ENCODE data around the gene CASK. TPM values are rescaled to one million over a fixed set of nuclear protein-coding genes. Genes with fewer than 3 reads are reported as not detected.

Gene CASK
- total RNA-seq, 6 experiments from 2014 or later: 17.8 to 23.8 (median 20.4) TPM

GRCh38 chrX:41960142-41960541 lies 36.8 kb upstream of the CASK start:
- no peaks in the 10 kb centered on the region for H3K36me3 ChIP-seq
- DNase-seq (no peak), ATAC-seq (no peak)
- no peak overlapping the region for H3K27ac ChIP-seq
- intact Hi-C loops (cut with DNase I): no loop called here
- no peak overlapping the region for H3K4me3 ChIP-seq
- WGBS (ENCODE audit: insufficient coverage, low coverage, low lambda C conversion rate, missing lambda C conversion rate): 42% methylated on average over 2 of the region's 2 CpGs
- H3K4me1 ChIP-seq: no peaks in the 10 kb centered on the region
- H3K9me3 ChIP-seq: no peaks in the 10 kb centered on the region
- TF ChIP-seq, protein P1, sequence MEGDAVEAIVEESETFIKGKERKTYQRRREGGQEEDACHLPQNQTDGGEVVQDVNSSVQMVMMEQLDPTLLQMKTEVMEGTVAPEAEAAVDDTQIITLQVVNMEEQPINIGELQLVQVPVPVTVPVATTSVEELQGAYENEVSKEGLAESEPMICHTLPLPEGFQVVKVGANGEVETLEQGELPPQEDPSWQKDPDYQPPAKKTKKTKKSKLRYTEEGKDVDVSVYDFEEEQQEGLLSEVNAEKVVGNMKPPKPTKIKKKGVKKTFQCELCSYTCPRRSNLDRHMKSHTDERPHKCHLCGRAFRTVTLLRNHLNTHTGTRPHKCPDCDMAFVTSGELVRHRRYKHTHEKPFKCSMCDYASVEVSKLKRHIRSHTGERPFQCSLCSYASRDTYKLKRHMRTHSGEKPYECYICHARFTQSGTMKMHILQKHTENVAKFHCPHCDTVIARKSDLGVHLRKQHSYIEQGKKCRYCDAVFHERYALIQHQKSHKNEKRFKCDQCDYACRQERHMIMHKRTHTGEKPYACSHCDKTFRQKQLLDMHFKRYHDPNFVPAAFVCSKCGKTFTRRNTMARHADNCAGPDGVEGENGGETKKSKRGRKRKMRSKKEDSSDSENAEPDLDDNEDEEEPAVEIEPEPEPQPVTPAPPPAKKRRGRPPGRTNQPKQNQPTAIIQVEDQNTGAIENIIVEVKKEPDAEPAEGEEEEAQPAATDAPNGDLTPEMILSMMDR (IDR thresholded peaks at IDR 0.05): no peak
- TF ChIP-seq POLR2A (IDR thresholded peaks at IDR 0.05): no peak
- no peaks in the 10 kb centered on the region for H3K27me3 ChIP-seq

DNA sequence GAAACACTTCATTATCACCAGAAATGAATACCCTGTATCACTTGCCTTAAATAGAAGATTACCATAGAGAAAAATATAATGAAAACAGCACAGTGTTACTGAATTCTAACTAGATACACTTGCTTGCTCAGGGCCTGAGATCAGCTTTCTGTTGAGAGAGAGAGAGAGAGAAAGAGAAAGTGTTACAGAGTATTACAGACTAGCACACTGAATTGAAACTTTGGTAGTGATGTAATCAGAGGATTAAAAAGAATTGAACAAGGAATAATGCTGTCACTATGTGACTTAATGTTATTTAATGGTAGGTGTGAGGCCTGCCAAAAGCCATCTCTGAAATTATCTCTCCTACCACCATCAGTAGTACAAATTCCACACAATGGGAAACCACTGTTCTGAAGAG lies 35.5 kb upstream of the CASK start:
- Histone ChIP-seq H3K4me3 (no peak overlapping the region), H3K36me3 (no peaks in the 10 kb centered on the region), H3K9me3 (no peaks in the 10 kb centered on the region), H3K27me3 (no peaks in the 10 kb centered on the region), H3K27ac (no peak overlapping the region), H3K4me1 (no peaks in the 10 kb centered on the region)
- TF ChIP-seq, protein P1 (IDR thresholded peaks at IDR 0.05): no peak
- no peak for TF ChIP-seq POLR2A (IDR thresholded peaks at IDR 0.05)
- peak in 1 of 4 donors; percentile 34 for ATAC-seq
- no peak for DNase-seq
- intact Hi-C loops (cut with DNase I): no loop called here

DNA sequence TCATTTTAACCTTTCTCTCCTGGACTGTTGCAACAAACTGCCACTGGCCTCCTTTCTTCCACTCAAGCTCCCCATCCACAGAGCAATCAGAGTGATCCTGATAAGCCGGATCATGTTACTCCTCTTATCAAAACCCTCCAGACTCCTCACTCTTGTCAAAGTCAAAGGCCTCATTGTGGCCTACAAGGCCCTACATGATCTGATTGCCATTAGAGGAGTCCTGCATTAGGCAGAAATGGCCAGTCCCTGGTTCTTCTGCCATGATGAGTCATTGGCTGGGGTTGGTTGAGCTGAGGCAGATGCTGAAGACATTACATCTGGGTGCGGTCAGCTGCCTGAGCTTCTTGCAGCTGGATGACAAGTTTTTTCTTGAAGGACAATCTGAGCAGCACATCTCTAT lies 32.7 kb upstream of the CASK start:
- WGBS (ENCODE audit: insufficient coverage, low coverage, low lambda C conversion rate, missing lambda C conversion rate): 86% methylated on average over 2 of the region's 2 CpGs
- ATAC-seq: no peak
- DNase-seq: no peak
- H3K36me3 ChIP-seq: no peaks in the 10 kb centered on the region
- TF ChIP-seq, protein P1 (IDR thresholded peaks at IDR 0.05): no peak
- TF ChIP-seq POLR2A (IDR thresholded peaks at IDR 0.05): no peak
- no peaks in the 10 kb centered on the region for H3K9me3 ChIP-seq
- no peaks in the 10 kb centered on the region for H3K4me1 ChIP-seq
- no peak overlapping the region for H3K4me3 ChIP-seq
- H3K27ac ChIP-seq: no peak overlapping the region
- H3K27me3 ChIP-seq: no peaks in the 10 kb centered on the region
- intact Hi-C loops (cut with DNase I): no loop called here

DNA sequence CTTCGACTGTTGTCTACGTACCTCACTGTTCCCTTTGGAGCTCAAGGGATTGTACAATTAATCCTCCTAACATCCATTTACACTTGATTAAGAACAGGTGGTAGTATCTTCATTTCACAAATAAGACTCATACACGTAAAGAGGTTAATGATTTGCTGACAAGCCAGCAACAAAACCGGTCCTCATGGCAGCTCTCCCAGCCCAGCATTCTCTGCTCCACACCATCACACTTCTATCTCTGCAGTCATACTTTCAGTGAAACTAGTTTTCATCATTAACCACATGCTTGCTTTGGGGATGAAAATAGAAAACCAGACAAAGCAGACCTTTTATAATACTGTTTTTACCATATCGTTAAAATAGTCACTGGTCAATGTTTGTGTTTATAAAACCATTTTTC lies 28.7 kb upstream of the CASK start:
- DNase-seq (no peak), ATAC-seq (no peak)
- H3K36me3 ChIP-seq: no peaks in the 10 kb centered on the region
- no peaks in the 10 kb centered on the region for H3K9me3 ChIP-seq
- intact Hi-C loops (cut with DNase I): no loop called here
- no peaks in the 10 kb centered on the region for H3K4me1 ChIP-seq
- H3K27me3 ChIP-seq: no peaks in the 10 kb centered on the region
- H3K4me3 ChIP-seq: no peak overlapping the region
- H3K27ac ChIP-seq: no peak overlapping the region
- WGBS (ENCODE audit: insufficient coverage, low coverage, low lambda C conversion rate, missing lambda C conversion rate): 56% methylated on average over 5 of the region's 5 CpGs
- TF ChIP-seq POLR2A (IDR thresholded peaks at IDR 0.05): no peak
- TF ChIP-seq, protein P1 (IDR thresholded peaks at IDR 0.05): no peak

- TF ChIP-seq, protein P1 (IDR thresholded peaks at IDR 0.05): no peak
- TF ChIP-seq POLR2A (IDR thresholded peaks at IDR 0.05): no peak
- 49% methylated on average over 4 of the region's 5 CpGs for WGBS (ENCODE audit: insufficient coverage, low coverage, low lambda C conversion rate, missing lambda C conversion rate)
- Histone ChIP-seq H3K36me3 (no peaks in the 10 kb centered on the region), H3K4me3 (no peak overlapping the region), H3K4me1 (no peaks in the 10 kb centered on the region), H3K27me3 (no peaks in the 10 kb centered on the region), H3K27ac (no peak overlapping the region), H3K9me3 (no peaks in the 10 kb centered on the region)
- no peak for ATAC-seq
- intact Hi-C loops (cut with DNase I): no loop called here
- no peak for DNase-seq
Observed at GRCh38 chrX:41946989-41947612, 23.7 kb upstream of the CASK start.

Measured in right lobe of liver (tissue), 6 donors.